Panc1 (cell line): ENCODE data around the gene MGST2.

ENCODE experiments used
- POLR2AphosphoS5 ChIP-seq: IDR thresholded peaks from 2 replicates; pipeline ENCODE4 v1.6.1; 2012; ENCODE audit warnings: mild to moderate bottlenecking, low read depth, low read length, moderate library complexity
- SIN3A ChIP-seq: IDR thresholded peaks from 2 replicates; pipeline ENCODE4 v1.6.1; 2012; ENCODE audit warnings: low read depth, mild to moderate bottlenecking, low read length, moderate library complexity, borderline replicate concordance; ENCODE audit not compliant: insufficient read depth
- TCF7L2 ChIP-seq: IDR thresholded peaks from 2 replicates; pipeline ENCODE4 v1.6.1; 2011; ENCODE audit warnings: mild to moderate bottlenecking, low read depth, low read length, inconsistent platforms
- TF ChIP-seq, protein P1 (sequence below): fragments of 450-650 bp; IDR thresholded peaks from 2 replicates; pipeline ENCODE4 v1.5.1; 2017; ENCODE audit warnings: mild to moderate bottlenecking

DNA sequence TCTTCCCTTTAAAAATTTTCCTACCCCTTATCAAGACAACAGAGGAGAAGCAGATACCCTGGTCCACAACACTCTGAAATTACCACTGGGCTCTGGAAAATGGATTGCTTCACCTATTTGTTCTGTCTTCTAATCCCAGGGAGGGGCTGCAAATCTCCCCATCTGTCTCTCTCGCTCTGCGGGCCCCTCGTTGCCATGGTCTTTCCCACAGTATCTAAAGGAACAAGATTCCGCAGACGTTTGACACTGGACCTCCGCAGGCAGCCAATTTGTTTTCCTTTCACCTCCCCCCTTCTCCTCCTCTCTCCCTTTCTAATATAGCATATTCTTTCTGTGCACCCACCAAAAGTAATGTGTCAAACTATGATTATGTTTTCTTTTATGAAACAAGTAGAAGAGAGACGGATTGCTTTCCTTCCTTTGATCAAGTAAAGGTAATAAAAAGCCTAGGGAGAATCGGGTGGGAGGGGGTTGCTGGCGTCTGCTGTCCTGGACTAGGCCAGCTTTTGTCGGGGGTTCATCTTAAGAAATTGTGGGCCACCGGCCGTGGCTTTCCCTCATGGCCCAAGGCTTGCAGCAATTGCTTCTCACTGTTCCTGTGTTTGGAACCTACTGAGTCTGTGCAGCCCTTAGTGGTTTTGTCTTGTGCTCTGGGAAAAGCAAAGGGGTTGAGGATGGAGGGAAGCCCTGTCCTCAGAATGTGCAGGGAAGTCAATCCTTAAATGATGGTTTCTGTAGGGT lies 81.0 kb downstream of the MGST2 start:
- TF ChIP-seq, protein P1, sequence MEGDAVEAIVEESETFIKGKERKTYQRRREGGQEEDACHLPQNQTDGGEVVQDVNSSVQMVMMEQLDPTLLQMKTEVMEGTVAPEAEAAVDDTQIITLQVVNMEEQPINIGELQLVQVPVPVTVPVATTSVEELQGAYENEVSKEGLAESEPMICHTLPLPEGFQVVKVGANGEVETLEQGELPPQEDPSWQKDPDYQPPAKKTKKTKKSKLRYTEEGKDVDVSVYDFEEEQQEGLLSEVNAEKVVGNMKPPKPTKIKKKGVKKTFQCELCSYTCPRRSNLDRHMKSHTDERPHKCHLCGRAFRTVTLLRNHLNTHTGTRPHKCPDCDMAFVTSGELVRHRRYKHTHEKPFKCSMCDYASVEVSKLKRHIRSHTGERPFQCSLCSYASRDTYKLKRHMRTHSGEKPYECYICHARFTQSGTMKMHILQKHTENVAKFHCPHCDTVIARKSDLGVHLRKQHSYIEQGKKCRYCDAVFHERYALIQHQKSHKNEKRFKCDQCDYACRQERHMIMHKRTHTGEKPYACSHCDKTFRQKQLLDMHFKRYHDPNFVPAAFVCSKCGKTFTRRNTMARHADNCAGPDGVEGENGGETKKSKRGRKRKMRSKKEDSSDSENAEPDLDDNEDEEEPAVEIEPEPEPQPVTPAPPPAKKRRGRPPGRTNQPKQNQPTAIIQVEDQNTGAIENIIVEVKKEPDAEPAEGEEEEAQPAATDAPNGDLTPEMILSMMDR: no peak
- TF ChIP-seq SIN3A (no peak), POLR2AphosphoS5 (no peak), TCF7L2 (no peak)
